HL-60/S4 treated with retinoic acid at 250 ng/mL for 4 days and 3 days (cell line): Measurements from ENCODE around the gene PRDX1.
"Not testable (repeated sequence)": the region's sequence is repeated elsewhere in the genome, so short reads cannot be mapped to it uniquely, and the experiment has no call there.

ENCODE experiments used
- in situ Hi-C: fragments of 300-500 bp; cut with MboI; formaldehyde crosslinking; loops from 2 replicates; pipeline ENCODE4 v1.7.0; 2022; ENCODE audit warnings: low sequenced_read_pairs

The PRDX1 gene

DNA sequence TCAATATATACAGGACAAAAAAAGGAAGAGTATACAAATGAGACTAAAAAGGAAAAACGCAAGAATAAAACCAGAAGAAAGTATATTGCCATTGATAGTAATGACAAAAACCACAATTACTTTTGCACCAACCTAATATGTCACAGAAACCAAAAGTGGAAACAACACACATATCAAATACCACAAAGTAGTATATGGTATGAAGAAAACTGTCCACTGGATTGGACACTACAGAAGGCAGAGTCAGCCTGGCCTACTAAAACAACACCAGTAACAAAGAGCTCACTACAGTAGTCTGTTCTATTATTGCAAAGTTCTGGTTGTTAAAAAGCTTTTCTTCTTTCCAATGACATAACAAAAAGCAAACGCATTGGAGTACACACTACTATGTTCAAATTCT is 48.4 kb downstream of the PRDX1 start:
- in situ Hi-C loops, result no loop called here

DNA sequence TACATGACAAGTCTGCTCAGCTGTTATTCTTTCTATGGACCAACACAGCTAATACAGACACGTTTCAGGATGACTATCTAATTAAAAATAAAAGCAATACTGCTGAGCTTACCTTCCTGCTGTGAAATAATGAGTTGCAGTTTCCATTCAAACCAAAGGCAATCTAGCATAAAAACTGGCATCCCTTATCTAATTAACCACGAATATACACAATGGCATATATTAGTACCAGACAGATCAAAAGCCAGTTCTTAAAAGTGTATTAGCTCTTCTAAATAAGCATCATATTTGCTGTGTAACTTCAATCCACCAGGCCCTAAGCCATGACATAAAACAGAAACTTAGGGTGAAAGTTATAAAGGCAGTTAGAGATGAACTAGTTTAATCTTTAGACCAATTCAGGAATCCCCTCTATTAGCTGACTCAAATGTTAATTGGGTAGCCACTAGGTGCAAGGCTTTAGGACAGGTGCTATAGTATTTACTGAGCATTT is 51.3 kb downstream of the PRDX1 start:
- in situ Hi-C loops, result no loop called here

DNA sequence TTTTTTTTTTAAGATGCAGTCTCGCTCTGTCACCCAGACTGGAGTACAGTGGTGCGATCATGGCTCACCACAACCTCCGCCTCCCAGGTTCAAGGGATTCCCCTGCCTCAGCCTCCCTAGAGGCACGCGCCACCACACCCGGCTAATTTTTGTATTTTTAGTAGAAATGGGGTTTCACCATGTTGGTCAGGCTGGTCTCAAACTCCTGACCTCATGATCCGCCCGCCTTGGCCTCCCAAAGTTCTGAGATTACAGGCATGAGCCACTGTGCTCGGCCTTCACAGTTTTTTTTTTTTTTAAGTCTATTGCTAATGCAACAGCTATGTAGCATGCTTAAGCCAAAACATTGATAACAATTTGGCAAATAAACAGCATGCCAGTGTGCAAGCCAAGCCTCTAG is 54.3 kb downstream of the PRDX1 start:
- in situ Hi-C loops, result not testable (repeated sequence)

DNA sequence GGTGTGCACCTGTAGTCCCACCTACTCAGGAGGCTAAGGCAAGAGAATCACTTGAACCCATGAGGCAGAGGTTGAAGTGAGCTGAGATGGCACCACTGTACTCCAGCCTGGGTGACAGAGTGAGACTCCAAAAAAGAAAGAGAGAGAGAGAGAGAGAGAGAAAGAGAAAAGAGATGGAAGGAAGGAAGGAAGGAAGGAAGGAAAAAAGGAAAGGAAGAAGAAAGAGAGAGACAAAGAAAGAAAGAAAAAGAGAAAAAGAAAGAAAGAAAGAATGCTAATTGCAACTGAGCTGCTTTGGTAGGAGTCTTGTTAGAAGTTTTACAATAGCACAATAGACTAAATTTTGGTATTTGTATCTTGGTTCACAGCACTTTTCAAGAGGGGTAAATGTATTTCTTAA is 56.4 kb downstream of the PRDX1 start:
- in situ Hi-C loops, result no loop called here
